Activated naive CD4-positive, alpha-beta T cell (primary cell): ENCODE measurements around the gene SLC49A3.

Experiments used
- DNase-seq, 4 experiments: peaks; one replicate each; lab custom pipeline; 2025; lab: John Stamatoyannopoulos, UW

The SLC49A3 gene

GRCh38 chr4:633406-633805, 55.5 kb downstream of the SLC49A3 start:
- no peak for DNase-seq

GRCh38 chr4:632926-633325, 56.0 kb downstream of the SLC49A3 start:
- no peak for DNase-seq

- DNase-seq, result no peak
Observed at GRCh38 chr4:632196-632790, 56.7 kb downstream of the SLC49A3 start.
